Stimulated activated CD4-positive, alpha-beta T cell treated with anti-CD3 and anti-CD28 coated beads, TNF-alpha, amount 100 ng/mL, for 24 hours (primary cell): ENCODE data around the gene TTLL1.

ENCODE experiments used
- DNase-seq, 3 experiments: peaks; one replicate each; pipeline ENCODE4 v3.0.0-alpha.2; 2020; ENCODE audit warnings: low read depth in 3 of 3

The TTLL1 gene

DNA sequence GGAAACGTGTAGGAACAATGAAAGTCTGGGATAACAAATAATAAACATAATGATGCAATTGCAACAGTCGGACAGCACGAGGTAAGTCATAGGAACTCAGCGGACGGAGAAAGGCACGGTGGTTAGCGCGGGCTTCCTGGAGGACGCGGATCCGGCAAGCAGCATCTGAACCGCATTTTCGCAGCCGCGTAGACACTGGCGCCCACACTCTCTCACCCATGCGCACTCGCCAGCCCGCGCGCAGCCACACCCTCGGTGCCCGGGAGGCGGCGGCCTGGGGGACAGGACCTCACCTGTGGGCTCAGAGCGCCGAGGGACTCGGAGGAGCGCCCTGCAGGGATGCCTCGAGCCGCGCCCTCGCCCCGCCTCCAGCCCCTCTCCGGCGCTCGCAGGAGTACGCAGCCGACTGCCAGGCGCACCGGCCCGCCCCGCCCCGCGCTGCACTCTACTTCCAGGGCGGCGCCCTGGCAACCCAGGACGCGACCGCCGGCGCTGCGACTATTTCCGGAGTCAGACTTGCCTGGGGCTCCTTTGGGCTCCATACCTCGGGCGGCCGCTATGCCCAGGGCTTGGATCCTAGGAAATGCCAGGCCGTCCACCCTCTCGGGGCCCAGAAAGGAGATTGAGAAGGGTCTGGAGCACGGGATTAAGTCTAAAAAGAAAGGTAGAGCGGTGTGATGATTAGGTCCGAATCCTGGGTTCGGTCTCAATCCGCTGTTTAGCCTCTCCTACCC lies at the start of gene TTLL1:
TSS of gene TTLL1 (minus strand) at position 408 of the 734 bp plus-strand sequence. CDS start 13,805 bp downstream, outside the sequence.
- DNase-seq, result peak; percentile 79 to 91 (median 81)

DNA sequence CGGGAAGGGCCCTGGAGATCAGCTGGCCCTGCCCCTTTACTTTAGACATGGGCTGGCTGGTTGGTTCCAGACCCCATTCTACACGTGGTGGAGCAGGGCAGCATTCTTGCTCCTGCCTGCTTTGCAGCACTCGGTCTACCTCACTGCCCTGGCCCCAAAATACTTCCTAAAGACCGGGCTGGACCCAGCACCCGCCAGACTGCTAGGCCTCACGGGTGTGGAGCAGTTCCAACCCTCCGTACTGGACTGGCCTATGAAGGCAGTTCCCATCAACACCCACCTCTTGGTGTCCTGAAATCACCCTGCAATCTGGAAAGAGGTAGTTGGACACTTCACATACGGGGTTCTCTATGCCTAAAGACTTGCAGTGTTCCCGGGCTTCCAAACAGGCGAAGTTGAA lies 47.6 kb upstream of the TTLL1 start:
- no peak for DNase-seq

DNA sequence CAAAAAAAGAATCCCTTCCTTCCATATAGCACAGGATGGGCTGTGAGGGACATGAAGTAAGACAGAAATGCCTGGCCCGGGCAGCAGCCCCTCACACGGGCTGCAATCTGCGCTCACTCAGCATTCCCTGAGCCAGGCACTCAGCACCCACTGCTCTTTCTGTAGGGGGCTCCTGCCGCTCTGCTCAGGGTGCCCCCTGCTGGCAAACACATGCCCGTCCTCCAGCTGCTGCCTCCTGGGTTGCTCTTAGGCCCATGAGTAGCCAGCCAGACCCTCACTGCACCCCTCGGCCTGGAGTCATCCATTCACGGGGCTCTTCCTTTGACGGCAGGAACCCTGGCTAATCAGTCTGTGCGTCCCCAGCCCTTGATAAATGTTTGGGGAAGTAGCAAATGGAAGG lies 47.1 kb upstream of the TTLL1 start:
- DNase-seq, result peak in 1 of 3 experiments; percentile 29

DNA sequence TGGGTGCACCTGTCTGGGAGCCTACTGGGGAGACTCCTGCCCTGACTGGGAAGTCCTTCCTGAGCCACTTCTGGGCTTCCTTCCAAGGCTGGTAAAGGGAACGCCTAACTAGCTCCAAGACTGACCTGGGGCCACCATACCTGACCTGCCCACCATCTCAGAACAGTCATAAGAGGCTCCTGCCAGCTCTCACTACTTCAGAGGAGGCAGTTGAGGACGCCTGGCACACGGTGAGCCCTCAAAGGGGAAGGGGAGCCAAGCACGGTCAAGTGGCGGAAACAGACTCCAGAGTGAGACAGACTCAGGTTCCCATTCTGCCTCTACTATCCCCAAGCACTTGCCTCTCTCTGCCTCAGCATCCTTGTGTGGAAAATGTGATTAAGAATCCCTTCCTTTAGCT lies 46.4 kb upstream of the TTLL1 start:
- no peak for DNase-seq

DNA sequence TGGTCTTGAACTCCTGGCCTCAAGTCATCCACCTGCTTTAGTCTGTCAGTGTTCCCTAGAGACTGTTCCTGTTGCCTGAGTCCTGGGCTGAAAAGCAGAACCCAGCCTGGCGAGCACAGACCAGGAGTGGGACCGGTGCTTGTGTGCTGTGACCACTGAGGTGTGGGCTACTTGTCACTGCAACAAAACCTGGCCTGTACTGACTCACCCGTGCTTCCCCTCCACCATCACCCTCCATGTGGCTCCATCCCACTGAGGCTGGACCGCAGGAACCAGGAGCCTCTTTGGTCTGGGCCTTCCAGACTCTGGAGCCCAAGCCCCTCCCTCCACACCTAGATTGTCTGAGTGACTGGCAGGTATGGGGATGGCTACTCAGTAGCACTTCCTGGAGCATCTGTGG lies 45.4 kb upstream of the TTLL1 start:
- DNase-seq, result no peak

DNA sequence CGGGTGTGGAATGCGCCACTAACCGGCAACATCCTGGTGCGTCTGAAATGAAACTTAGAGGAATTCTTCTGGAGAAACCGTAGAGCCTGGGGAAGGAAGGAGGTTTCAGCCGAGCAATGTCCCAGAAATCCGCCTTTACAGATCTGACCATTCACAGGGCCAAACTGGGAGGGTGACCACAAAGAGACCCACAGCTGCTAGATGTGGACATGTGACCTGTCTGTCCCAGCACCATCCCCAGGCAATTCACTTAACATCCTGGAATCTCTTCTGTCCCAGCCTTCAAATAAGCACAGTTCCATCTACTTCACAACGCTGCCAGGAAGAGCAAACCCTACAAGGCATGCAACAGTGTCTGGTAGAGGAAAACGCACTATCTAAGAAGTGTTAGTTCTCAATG lies 44.2 kb upstream of the TTLL1 start:
- no peak for DNase-seq

DNA sequence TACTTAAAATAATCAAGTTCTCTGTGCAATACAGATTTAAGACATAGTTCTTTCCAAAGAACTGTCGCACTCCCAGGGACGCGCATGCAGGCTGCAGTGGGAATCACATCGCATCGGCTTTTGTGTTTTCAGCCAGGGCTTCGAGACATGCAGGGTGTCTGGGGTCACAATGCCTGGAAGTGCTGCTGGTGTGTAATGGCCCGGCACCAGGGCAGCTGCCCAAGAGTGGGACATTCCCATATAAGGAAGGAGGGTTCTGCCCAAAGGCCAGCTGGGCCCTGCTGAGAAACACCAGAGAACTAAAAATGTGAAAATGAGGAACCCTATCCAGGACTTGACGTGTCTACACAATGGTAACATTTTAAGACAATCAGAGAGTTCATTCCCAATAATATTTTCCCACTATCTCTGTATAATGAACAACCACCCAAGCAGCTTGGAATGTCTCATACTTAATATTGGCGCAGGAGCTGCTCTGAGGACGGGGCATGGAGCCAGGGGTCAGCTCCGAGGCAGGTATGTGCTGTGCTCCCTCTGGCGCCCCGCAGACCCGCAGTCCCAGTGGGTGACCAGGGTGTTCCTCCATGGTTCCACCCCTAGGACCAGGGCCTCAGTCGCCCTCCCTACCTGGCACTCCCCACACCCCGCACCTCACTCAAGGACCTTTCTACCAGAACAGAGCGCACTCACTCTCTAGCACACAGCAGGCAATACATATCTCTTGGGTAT lies 42.7 kb upstream of the TTLL1 start:
- no peak for DNase-seq

DNA sequence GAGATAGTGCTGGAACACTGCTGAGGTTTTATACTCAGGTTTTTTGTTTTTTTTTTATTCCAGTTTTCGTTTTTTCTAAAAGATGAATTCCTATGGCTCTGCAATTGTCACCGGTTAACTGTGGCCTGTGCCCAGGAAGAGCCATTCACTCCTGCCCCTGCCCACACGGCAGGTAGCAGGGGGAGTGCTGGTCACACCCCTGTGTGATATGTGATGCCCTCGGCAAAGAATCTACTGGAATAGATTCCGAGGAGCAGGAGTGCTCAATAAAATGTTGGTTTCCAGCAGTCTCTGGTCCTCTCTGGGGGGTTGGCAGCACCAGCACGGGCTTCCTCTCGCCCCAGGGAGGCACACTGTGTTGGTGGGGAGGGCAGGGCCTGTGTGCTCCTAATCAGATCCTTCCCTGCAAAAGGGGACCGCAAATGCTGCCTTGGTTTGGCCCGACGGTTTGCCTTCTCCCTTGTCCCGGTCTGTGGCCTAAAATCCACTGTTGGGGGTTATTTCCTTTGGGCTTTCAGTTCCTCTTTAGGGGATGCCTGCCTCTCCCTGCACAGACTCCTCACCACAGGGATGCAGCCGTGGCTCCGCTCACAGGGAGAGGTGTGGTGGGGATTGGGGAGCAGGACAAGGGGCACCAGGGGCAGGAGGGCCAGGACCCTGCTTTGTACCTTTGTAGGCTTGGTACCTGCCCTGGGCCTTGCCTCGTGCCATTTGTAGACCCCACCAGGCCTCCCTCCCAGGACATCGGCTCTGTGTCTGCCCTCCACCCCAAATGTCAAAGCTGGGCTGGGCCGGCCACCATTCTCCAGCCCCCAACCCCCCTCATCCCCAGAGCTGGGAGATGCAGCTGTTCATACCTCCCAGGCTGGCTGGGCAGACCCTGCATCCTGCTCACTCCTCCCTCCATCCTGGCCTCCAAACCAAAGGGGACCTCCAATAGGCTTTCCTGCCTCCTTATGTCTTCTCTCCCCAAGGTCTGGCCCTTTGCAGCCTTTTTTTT lies 40.5 kb upstream of the TTLL1 start:
- no peak for DNase-seq

DNA sequence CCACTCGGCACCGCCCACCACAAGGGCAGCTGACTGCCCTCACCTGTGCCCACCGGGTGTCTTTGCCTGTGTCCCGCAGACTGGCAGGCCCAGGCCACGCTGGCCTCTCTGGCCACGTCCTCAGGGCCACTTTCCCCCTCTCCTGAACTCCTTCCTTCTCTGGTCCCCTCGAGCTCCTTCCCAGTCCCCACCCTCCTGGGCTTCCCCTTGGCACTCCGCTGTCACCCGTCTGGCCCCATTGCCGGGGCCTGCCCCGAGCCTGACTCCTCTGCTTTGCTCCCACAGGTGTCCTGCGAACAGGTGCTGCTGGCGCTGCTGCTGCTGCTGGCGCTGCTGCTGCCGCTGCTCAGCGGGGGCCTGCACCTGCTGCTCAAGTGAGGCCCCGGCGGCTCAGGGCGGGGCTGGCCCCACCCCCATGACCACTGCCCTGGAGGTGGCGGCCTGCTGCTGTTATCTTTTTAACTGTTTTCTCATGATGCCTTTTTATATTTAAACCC lies 39.8 kb upstream of the TTLL1 start:
- DNase-seq, result no peak

DNA sequence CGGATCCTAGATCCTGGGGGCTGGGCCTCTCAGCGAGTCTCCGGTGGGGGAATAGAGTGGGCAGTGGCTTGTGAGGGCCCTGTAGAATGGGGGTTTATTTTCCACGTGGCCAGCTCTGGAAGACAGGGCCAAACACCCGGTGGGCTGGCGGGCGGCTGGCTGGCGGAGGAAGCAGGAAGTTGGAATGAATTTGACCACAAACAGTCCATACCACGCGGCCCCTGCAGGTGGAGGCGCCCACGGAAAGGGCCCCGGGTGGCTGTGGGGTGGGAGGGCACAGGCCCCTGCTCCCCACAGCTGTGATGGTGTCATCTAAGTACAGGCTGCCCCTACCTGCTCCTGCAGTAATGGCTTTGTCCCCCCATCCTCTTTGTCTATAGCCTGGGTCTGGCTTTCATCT lies 38.9 kb upstream of the TTLL1 start:
- DNase-seq, result no peak

DNA sequence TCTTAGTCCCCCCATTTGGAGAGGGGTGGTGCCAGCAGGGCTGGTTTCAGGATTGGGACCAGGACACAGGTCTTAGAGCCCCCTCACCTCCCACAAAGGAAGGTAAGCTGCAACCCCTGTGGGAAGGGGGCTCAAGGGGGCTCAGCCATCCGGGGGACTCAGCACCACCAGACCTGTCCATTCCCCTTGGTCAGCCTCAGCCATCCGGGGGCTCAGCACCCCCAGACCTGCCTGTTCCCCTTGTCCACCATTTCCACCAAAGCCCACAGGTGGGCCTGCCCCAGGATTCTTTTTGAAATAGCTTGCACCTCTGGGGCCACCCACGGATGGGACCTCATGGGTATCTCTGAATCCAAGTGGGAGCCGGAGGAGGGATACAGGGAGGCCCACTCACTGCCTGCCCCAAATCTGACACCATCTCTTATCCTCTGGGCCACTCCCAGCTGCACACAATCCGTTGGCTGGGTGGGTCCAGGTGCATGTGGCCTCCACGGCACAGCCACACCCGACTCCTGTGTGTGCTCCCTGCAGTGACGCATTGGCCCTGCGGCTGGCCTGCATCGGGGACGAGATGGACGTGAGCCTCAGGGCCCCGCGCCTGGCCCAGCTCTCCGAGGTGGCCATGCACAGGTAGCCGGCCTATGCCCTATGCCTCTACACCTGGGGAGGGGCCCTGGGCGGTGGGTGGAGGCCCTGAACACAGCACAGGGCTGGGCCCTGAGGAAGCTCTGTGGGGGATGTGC lies 38.1 kb upstream of the TTLL1 start:
- DNase-seq, result no peak

DNA sequence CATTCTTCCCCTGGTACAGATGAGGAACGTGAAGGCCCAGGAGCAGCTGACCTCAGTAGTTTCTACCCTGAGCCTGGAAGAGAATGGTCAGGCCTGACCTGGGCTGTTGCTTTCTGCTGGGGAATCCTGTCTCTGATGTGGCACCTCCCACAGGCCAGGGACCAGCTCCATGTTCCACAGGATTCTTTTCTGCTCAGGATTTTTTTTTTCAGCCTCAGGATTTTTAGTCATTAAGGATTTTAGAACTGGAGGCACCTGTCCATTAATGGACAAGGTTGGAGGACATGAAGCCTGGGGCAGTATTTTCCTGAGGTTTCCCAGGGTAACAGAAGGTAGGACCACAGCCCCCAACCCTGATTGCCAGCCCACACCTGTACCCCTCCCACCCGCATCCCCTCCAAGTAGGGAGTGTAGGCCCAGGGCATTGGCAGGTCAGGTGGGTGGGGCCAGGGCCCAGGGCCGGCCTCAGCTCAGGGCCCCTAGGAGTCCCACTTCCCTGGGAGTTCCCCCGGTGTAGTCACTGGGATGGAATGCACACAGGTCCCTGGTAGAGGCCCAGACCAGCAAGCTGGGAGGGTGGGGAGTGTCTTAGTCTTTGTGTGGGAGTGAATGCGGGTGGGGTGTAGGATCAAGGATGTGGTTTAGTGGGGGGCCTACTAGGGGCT lies 37.4 kb upstream of the TTLL1 start:
- DNase-seq, result no peak

DNA sequence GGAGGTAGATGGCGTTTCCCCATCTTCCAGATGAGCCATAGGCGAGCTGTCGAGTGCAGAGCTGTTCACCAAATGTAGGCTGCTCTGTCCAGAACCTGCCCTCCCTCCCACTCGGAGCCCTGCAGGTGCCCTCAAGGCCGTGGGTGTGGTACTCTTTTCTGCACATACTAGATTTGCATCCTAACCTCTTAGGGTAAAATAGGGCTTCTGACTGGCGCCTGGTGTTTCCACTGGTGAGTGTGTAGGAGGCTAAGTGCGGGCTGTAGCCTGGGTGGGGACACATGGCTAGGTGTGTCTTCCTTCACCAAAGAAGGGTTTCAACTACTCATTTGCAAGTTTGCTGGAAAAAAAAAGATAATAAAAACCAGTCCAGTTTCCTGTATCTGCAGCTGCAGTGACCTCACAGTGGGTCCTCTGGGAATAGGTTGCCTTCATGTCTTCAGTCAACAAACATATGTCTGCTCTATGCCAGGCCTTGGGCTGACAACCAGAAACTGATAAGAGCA lies 29.8 kb upstream of the TTLL1 start:
- DNase-seq, result no peak

DNA sequence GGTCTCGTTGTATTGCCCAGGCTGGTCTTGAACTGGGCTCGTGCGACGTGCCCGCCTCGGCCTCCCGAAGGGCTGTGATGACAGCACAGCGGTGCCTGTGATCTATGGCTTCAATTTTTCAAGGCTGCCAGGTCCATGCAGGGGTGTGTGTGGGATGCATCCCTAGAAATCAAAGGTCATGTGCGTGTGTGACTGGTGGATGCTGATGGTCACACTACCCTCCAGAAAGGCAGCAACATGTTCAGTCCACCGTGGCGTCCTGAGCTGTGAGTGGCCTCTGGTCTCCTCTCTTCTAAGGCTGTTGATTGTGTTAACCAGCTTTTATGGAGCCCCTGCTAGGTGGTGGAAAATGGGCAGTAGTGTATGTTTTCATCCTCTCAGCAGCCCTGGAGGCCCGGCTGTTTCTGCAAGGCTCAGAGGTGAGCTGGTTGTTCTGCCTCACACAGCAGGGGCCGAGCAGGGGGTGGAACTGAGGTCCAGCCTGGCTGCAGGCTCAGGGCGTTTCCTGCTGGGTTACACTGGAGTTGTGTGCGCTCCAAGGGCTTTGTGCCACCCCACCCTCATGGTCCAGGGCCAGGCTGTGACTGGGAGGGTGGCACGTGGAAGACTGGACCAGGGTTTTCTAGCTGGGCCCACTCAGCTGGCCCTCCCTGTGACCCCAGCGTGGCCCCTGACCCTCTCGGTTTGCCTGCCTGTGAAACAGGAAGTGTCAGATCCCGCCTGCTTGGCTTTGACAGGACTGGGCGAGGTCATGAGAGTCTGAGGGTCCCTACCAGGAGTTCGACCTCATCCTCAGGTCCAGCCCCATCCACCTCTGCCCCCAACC lies 29.0 kb upstream of the TTLL1 start:
- no peak for DNase-seq

DNA sequence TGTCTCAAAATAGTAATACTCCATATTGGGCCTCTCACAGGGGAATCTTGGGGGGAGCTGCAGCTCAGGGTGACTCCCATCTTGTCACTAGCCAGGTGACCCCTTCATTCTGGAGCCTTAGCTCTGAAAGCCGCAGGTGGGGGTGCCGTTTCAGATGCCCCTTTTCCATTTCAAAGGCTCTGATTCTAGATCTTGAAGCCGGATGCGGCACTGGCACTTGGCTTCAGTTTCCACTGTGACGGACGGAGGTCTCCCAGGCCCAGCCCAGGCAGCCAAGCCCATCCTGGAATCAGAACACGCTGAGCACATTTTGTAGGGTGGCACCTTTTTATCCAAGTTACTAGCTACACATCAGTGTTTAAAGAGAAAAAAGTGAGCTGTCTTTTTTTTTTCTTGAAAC lies 27.7 kb upstream of the TTLL1 start:
- no peak for DNase-seq

DNA sequence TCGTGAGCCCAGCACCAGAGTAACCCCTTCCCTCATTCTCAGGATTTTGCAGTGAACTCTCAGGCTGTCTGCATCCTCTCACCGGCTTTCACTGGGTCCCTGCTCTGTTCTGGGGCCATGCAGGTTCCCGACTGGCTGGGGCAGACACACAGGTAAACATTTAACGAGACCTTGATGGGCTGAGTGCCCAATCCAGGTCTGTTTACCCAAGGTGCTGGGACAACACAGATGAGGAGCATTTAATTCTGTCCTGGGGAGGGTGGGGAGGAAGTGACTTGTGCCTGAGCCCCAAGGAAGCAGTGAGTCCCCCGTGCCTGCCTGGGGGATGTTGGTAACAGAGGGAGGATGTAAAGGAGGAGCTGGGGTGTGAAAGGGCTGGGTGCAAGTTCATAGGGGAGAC lies 25.8 kb upstream of the TTLL1 start:
- no peak for DNase-seq

DNA sequence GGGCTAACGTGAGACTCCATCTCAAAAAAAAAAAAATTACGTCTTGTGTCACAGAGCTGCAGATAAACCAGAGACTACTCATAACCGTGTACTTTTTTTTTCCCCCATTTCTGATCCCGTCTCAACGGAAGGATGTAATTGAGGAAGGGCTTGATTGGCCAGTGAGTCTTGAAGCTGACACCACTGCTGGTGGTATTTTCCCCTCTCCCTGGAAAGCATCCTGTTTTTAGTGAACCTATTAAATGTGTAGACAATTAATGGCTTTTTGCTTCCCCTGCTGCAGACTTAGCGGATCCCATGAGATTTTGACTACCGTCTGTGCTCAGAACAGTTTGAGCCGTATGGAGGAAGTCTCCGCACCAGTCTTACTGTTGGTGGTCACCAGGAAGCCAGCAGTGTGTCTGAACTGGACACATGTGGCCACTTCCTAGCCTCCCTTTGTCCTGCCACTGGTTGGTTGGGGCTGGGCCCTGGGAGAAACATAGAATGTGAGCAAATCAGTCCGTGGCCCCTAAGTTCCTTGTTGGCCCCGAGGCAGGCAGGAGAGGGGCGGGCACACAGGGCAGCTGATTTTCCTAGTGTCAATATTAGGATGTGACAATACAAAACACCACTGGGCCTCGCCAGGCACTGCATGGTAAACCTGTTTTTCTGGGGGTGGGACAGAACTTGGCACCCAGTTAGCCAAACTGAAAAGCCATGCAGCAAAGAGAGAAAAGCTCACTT lies 24.5 kb upstream of the TTLL1 start:
- no peak for DNase-seq

DNA sequence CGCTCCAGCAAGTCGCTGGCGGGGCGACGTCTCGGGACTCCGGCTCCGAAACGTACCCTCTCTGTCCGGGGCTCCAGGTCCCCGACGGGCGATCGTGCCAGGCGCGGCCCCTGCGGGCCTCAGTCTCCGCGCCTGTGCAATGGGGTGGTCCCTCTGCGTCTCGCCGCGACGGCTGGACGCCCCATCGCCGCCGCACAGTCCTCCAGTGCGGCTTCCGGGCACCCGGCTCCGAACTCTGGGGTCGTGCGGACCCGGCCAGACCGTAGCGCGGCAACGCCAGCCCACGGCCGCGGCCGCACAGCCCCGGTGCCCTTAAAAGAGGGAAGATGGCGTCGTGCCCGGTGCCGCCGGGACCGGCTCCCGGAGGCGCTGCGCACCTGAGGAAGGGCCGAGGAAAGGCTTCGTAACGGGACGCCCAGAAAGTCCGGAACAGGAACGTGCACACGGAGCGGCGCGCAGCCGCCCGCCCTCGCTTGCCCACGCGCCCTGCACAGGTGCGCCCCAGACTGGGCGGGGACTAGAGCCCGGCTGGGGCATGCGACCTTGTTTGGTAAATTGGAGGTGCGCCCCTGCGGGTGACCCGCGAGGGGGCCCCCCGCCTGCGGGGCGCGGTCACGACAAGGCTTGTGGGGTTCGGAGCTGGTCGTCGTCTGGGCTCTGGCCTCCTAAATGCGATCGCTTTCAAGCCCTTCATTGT lies 21.9 kb upstream of the TTLL1 start:
- peak in 1 of 3 experiments; percentile 40 for DNase-seq
